ENCODE measurements around the gene ARL3.

The ARL3 gene

DNA sequence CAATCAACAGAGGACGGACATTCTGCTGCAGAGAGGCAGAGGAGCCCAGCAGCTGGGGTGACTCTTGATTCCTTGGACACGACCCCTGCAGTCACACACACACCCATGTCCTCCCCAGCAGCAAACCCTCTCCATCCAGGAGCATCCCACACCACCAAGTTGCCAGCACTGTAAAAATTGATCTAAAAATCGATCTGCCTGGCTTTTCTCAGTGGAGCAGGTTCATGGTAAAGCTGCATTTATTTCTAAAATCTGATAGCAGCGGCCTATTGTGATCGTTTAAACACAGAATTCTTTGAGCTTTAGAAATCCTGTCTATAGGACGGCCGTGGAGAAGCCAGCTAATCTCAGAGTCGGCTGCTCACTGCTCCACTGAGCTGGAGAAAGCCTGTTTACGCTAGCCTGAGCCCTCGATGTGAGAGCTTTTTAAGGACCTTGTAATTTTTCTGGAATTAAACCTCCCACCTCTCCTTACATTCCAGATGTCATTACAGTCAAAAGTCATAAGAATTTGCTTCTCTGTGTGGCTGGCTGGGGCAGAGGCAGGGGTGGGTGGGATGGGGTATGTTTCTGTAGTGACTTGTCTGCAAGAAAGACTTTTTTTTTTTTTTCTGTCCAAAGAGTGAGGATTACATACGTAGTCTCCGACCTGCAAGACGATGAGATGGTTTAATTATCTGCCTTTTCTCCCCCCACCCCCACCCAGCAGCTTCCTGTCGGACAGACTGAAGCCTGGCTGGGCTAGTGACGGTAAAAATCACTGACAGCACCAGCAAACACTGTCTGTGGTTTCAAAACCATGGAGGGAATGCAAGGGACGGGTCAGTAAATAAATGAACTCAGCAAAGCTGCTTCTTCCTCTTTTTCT is 38.3 kb downstream of the ARL3 start:
- H3K4me3 ChIP-seq (ENCODE audit: low read depth, low read length): no peak overlapping the region
- peak; percentile 63 for DNase-seq (ENCODE audit: low read depth)
- in situ Hi-C loops (cut with HindIII; ENCODE audit: low sequenced_read_pairs): loop anchor here (5.0 kb wide), 1 partner anchor 36 kb away; the partner anchor contains the start of genes ARL3 and SFXN2
- TF ChIP-seq, protein P1, sequence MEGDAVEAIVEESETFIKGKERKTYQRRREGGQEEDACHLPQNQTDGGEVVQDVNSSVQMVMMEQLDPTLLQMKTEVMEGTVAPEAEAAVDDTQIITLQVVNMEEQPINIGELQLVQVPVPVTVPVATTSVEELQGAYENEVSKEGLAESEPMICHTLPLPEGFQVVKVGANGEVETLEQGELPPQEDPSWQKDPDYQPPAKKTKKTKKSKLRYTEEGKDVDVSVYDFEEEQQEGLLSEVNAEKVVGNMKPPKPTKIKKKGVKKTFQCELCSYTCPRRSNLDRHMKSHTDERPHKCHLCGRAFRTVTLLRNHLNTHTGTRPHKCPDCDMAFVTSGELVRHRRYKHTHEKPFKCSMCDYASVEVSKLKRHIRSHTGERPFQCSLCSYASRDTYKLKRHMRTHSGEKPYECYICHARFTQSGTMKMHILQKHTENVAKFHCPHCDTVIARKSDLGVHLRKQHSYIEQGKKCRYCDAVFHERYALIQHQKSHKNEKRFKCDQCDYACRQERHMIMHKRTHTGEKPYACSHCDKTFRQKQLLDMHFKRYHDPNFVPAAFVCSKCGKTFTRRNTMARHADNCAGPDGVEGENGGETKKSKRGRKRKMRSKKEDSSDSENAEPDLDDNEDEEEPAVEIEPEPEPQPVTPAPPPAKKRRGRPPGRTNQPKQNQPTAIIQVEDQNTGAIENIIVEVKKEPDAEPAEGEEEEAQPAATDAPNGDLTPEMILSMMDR (IDR thresholded peaks at IDR 0.05; ENCODE audit: low read depth, low read length, missing control alignments): no peak

DNA sequence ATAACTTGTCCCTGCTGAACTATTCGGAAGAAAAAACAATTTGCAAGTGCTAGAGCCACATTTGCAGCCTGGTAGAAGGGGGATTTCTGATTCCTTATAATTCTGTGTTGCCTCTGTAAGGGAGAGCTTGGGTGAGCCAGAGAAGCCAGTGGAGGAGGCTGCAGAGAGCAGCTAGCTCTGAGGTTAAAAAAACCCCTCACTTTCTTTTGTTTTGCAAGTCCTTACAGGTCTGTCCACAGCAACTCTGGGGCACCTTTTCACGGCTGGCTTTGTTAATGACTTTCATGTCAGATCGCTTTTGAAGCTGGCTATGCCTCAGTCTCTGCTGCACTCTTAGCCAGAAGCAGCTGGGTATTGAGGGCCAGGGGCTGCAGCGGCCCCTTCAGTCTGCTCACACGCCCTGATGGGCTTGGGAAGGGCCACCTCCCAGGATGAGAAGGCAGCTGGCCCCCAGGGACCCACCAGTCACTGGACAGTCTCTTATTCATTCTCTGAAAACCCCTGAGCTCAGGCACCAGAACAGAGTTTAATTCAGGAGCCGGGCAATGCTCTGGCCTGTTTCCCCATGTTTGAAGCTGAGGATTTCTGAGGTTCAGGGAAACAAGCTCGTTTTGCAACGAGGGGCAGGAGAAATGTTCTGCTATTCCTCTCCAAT is 39.1 kb downstream of the ARL3 start:
- H3K4me3 ChIP-seq (ENCODE audit: low read depth, low read length): no peak overlapping the region
- in situ Hi-C loops (cut with HindIII; ENCODE audit: low sequenced_read_pairs): loop anchor here (5.0 kb wide), 1 partner anchor 37 kb away; the partner anchor contains the start of genes ARL3 and SFXN2
- no peak for DNase-seq (ENCODE audit: low read depth)
- TF ChIP-seq, protein P1 (IDR thresholded peaks at IDR 0.05; ENCODE audit: low read depth, low read length, missing control alignments): no peak

- in situ Hi-C loops (cut with HindIII; ENCODE audit: low sequenced_read_pairs): no loop called here
- no peak for DNase-seq (ENCODE audit: low read depth)
- H3K4me3 ChIP-seq (ENCODE audit: low read depth, low read length): no peak overlapping the region
- TF ChIP-seq, protein P1 (IDR thresholded peaks at IDR 0.05; ENCODE audit: low read depth, low read length, missing control alignments): no peak
These were observed 39.6 kb downstream of the ARL3 start for GRCh38 chr10:102674566-102674965.

DNA sequence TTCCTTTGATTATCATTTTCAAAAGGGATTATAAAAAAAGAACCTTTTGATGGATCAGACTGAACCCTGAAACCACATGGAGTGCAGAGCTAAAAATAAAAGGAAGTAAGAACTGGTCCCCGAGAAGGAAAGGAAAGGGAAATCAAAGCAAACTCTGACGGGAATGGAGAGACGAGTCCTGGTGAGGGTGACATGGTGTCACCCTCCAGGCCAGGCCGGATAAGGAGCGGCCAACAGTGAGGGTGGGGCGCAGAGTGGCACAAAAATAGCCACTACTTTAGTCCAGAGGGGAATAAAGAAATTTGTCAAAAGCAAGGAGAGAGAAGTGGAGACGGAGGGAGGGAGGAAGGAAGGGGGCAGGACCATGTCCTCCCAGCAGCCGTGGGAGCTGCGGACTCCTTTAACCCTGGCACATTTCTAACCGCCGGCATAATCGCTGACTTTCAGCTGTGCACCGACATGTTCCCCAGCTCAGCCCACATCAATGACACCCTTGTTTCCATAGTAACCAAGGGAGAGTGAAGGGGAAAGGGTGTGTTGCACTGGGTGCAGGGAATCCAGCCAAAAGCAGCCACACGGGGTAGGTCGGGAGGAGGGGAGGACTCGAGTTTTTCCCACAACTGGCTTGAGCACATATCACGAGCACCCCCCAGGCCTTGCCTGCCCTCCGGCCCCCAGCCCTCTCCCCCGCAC is 40.2 kb downstream of the ARL3 start:
- in situ Hi-C loops (cut with HindIII; ENCODE audit: low sequenced_read_pairs): no loop called here
- no peak for DNase-seq (ENCODE audit: low read depth)
- H3K4me3 ChIP-seq (ENCODE audit: low read depth, low read length): no peak overlapping the region
- TF ChIP-seq, protein P1 (IDR thresholded peaks at IDR 0.05; ENCODE audit: low read depth, low read length, missing control alignments): no peak

- no peak for DNase-seq (ENCODE audit: low read depth)
- TF ChIP-seq, protein P1 (IDR thresholded peaks at IDR 0.05; ENCODE audit: low read depth, low read length, missing control alignments): no peak
- no peak overlapping the region for H3K4me3 ChIP-seq (ENCODE audit: low read depth, low read length)
- in situ Hi-C loops (cut with HindIII; ENCODE audit: low sequenced_read_pairs): no loop called here
These were observed 40.9 kb downstream of the ARL3 start for GRCh38 chr10:102673236-102673818.

DNA sequence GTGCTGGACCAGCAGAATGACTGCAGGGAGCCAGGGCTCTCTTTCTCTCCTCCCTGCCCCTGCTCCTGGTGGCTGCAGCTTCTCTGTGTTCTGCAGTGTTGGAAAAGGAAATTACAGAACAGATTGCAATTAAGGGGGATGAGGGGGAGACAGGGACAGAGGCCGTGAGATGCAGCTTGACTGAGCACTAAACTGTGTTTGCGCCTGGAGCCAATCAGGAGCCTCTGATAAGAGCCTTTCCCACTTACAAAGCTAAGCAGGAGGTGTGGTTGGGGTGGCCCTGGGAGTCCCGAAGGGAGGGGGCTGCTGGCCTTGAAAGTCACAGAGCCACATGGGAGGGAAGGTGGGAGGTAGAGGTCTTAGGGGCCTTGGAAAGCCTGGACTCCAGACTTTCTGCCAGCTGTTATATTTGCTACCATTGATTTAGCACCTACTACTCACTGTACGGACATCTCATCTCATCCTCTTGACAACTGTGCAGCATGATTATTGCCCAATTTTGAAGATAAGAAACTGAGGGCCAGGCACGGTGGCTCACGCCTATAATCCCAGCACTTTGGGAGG is 43.2 kb downstream of the ARL3 start:
- DNase-seq (ENCODE audit: low read depth): no peak
- TF ChIP-seq, protein P1 (IDR thresholded peaks at IDR 0.05; ENCODE audit: low read depth, low read length, missing control alignments): no peak
- in situ Hi-C loops (cut with HindIII; ENCODE audit: low sequenced_read_pairs): no loop called here
- H3K4me3 ChIP-seq (ENCODE audit: low read depth, low read length): no peak overlapping the region

All from astrocyte of the cerebellum (primary cell).